Epidermal melanocyte (primary cell): Measurements from ENCODE around the gene CFAP299.
"Not testable (repeated sequence)": the region's sequence is repeated elsewhere in the genome, so short reads cannot be mapped to it uniquely, and the experiment has no call there.

Experiments used
- DNase-seq: peaks from one replicate; pipeline ENCODE4 v3.0.0; 2011; ENCODE audit warnings: low spot score; ENCODE audit not compliant: insufficient read length

CFAP299 gene

DNA sequence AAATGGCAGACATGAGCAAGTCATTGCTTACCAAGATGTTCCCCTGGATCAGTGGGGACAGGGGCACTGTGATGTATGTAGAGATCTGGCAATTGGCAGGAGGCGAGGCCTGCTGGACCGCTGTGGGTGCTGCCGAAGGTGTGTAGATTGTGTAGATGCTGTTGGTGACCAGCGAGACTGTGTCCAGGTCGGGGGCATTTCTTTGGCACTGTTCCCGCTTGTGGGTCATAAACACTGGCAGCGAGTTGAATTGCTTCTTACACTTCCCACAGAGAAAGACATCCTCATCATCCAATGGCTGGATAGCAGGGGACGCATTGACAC, 52.7 kb downstream of the CFAP299 start:
- DNase-seq = no peak

DNA sequence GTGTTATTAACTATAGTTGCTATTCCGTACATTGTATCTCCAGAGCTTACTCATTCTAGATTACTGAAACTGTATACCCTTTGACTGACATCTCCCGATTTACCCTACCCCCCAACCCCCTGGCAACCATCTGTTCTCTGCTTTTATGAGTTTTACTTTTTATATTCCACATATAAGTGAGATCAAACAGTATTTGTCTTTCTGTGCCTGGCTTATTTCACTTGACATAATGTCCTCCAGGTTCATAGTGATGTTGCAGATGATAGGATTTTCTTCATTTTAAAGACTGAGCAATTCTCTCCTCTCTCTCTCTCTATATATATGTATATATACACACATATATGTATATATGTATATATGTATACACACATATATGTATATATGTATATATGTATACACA, 54.6 kb downstream of the CFAP299 start:
- DNase-seq = no peak

DNA sequence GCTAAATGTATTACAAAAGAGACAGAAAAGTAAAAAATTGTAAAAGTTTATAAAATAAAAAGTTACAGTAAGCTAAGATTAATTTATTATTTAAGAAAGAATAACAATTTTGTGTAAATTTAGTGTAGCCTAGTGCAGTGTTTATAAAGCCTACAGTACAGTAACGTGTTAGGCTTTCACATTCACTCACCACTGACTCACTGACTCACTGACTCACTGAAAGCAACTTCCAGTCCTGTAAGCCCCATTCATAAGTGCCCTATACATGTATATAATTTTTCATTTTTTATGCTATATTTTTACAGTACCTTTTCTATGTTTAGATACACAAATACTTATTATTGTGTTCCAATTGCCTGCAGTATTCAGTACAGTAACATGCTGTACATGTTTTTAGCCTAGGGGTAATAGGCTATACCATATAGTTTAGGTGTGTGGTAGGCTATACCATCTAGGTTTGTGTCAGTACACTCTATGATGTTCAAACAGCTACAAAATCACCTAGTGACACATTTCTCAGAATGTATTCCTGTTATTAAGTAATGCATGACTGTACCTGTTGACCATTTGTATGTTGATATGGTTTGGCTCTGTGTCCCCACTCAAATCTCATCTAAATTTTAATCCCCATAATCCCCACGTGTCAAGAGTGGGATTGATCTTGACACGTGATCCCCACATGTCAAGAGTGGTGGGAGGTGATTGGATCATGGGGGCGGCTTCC, 57.9 kb downstream of the CFAP299 start:
- DNase-seq = no peak

- DNase-seq = no peak
These were observed 58.4 kb downstream of the CFAP299 start for GRCh38 chr4:80393970-80394250.

- DNase-seq = no peak
These were observed 71.7 kb downstream of the CFAP299 start for GRCh38 chr4:80407246-80407645.

DNA sequence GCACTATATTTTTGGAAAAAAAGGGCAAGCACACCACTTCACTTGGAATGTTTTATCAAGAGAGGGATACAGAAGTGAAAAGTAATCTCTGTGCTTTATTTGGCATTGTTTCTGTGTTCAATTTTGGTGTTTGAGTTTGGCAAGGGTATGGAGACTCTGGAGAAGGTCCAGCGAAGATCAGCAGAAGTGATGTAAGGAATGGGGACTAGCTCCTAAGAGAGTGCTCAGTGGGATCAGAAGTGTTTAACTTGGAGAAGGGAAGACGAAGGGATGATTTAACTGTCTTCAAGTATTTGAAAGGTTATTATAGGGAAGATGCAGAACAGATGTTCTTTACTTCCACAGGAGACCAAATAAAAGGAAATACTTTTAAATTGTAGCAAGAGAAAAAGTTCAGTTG, 74.3 kb downstream of the CFAP299 start:
- no peak for DNase-seq

- DNase-seq = no peak
These were observed 76.8 kb downstream of the CFAP299 start for GRCh38 chr4:80412322-80412721.

- DNase-seq = no peak
These were observed 77.6 kb downstream of the CFAP299 start for GRCh38 chr4:80413086-80413485.

- DNase-seq = no peak
These were observed 81.5 kb downstream of the CFAP299 start for GRCh38 chr4:80417019-80417418.

DNA sequence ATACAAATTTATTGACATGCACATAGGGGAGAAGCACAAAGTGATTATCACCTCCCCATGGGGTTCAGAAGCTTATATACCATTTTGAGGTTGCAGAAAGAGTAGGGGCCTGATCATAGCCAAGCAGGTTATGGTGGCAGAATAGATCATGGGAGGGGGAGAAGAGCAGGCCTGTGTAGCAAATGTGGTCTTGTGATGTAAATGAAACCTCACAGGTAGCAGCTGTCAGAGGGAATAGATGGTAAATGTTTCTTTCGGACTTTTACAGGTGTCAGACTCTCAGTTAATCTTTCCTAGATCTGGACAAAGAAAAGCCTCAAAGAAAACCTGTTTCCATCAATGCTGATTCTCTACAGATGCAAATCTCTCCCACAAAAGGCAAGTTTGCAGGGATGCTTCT, 84.4 kb downstream of the CFAP299 start:
- DNase-seq = no peak

- DNase-seq = no peak
These were observed 85.1 kb downstream of the CFAP299 start for GRCh38 chr4:80420638-80421037.

- DNase-seq = no peak
These were observed 87.3 kb downstream of the CFAP299 start for GRCh38 chr4:80422727-80423404.

GRCh38 chr4:80423553-80424224, 88.2 kb downstream of the CFAP299 start:
- DNase-seq = no peak

- no peak for DNase-seq
These were observed 88.7 kb downstream of the CFAP299 start for GRCh38 chr4:80424225-80424581.

DNA sequence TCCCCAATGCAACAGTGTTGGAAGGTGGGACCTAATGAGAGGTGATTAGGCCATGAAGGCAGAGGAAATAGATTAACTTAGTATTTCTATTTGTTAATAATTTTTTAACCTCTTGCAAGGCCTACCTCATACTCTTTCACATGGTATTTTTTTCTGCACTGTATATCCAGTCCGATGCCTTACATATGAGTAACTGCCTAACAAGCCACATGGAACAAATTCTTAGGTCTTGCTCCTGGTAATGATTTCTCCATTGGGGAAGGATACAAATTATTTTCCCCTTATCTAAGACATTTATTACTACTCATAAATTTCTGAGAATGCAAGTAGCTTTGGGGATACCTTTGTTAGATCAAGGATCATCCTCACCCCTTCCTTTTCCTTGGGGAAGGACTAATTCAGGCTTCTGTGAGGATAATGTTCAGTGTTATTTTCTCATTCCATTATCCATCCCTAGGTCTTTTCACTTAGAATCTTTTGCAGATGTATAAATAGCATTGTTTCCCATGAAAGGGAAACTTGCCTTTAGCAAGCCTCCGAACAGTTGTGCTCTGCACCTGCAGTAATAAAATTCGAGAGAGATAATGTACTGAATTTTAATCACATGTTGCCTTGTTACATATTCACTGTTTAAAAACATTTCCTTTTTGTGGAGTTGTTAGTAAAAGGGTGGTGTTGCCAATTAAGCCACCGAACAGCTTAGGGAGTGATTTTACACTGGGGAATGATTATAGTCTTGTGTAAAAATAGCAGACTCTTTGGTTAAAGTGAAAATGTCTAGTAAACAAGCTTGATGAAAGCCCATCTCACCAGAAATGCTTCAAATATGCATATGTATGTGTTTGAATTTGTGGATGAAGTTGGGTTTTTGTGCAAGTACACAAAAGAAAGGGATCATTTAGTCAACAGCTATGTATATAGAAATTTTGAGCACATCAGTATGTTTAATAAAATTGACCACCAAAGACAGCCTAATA, 89.9 kb downstream of the CFAP299 start:
- DNase-seq = no peak

GRCh38 chr4:80431203-80431965, 95.9 kb downstream of the CFAP299 start:
- no peak for DNase-seq

GRCh38 chr4:80434238-80434637, 98.7 kb downstream of the CFAP299 start:
- DNase-seq = no peak

DNA sequence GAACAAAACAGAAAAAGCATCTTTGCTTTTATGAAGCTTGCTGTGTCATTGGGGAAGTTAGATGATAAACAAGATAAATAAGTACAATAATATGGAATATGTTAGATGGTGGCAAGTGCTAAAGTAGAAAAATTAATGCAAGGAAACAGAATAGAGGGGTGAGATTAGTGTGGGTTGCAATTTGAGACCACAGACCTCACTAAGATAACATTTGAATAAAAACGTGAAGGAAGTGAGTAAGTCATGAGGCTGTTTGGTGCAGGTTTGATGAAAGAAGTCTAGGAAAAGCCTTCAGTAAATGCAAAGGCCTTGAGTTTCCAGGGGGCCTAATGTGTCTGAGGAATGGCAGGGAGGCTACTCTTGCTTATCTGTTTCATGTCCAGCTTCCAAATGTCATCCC, 102.5 kb downstream of the CFAP299 start:
- DNase-seq = no peak

- DNase-seq = not testable (repeated sequence)
These were observed 103.9 kb downstream of the CFAP299 start for GRCh38 chr4:80439294-80440061.

GRCh38 chr4:80446248-80446647, 110.7 kb downstream of the CFAP299 start:
- DNase-seq = no peak
